ENCODE measurements around the gene CENPT. TPM values are rescaled to one million over a fixed set of nuclear protein-coding genes. Genes with fewer than 3 reads are reported as not detected.

The CENPT gene
- total and polyA plus RNA-seq, 2 of the 13 experiments (the other 11 are each of a cell fraction or from before 2014, with no cell fraction given) = 40.9 to 43.3 TPM

DNA sequence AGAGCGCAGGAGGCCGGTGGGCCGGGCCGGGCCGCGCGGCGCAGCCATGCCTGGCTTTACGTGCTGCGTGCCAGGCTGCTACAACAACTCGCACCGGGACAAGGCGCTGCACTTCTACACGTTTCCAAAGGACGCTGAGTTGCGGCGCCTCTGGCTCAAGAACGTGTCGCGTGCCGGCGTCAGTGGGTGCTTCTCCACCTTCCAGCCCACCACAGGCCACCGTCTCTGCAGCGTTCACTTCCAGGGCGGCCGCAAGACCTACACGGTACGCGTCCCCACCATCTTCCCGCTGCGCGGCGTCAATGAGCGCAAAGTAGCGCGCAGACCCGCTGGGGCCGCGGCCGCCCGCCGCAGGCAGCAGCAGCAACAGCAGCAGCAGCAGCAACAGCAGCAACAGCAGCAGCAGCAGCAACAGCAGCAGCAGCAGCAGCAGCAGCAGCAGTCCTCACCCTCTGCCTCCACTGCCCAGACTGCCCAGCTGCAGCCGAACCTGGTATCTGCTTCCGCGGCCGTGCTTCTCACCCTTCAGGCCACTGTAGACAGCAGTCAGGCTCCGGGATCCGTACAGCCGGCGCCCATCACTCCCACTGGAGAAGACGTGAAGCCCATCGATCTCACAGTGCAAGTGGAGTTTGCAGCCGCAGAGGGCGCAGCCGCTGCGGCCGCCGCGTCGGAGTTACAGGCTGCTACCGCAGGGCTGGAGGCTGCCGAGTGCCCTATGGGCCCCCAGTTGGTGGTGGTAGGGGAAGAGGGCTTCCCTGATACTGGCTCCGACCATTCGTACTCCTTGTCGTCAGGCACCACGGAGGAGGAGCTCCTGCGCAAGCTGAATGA is 4.8 kb downstream of the CENPT start (continued):
- TF ChIP-seq ZNF609 (CRISPR knock-in tag; IDR thresholded peaks at IDR 0.05; ENCODE audit: borderline replicate concordance) (no peak), SYNCRIP (IDR thresholded peaks at IDR 0.05; ENCODE audit: insufficient read depth, low read depth, low read length) (no peak), NCOA2 (CRISPR knock-in tag; IDR thresholded peaks at IDR 0.05) (0 out of 2 replicates have a peak, but pooled peaks have one; percentile 22), NR1H2 (CRISPR knock-in tag; IDR thresholded peaks at IDR 0.05; ENCODE audit: borderline replicate concordance, low read depth) (no peak), CENPX (CRISPR knock-in tag; IDR thresholded peaks at IDR 0.05) (no peak), ZNF331 (CRISPR knock-in tag; IDR thresholded peaks at IDR 0.05) (no peak; the same call in none of the 2 replicates), THYN1 (CRISPR knock-in tag; IDR thresholded peaks at IDR 0.05; ENCODE audit: borderline replicate concordance, low read depth) (no peak), PHF20 (CRISPR knock-in tag; IDR thresholded peaks at IDR 0.05) (no peak), ZNF503 (CRISPR knock-in tag; IDR thresholded peaks at IDR 0.05) (no peak), SOX6 (IDR thresholded peaks at IDR 0.05) (no peak), SOX6 (CRISPR knock-in tag; IDR thresholded peaks at IDR 0.05) (peak; percentile 69), FOSL1 (CRISPR knock-in tag; IDR thresholded peaks at IDR 0.05; ENCODE audit: borderline replicate concordance) (0 out of 2 replicates have a peak, but pooled peaks have one; percentile 29)
- TF ChIP-seq, protein P1, sequence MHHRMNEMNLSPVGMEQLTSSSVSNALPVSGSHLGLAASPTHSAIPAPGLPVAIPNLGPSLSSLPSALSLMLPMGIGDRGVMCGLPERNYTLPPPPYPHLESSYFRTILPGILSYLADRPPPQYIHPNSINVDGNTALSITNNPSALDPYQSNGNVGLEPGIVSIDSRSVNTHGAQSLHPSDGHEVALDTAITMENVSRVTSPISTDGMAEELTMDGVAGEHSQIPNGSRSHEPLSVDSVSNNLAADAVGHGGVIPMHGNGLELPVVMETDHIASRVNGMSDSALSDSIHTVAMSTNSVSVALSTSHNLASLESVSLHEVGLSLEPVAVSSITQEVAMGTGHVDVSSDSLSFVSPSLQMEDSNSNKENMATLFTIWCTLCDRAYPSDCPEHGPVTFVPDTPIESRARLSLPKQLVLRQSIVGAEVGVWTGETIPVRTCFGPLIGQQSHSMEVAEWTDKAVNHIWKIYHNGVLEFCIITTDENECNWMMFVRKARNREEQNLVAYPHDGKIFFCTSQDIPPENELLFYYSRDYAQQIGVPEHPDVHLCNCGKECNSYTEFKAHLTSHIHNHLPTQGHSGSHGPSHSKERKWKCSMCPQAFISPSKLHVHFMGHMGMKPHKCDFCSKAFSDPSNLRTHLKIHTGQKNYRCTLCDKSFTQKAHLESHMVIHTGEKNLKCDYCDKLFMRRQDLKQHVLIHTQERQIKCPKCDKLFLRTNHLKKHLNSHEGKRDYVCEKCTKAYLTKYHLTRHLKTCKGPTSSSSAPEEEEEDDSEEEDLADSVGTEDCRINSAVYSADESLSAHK (CRISPR knock-in tag; IDR thresholded peaks at IDR 0.05; ENCODE audit: borderline replicate concordance) = no peak
- TF ChIP-seq, protein P2, sequence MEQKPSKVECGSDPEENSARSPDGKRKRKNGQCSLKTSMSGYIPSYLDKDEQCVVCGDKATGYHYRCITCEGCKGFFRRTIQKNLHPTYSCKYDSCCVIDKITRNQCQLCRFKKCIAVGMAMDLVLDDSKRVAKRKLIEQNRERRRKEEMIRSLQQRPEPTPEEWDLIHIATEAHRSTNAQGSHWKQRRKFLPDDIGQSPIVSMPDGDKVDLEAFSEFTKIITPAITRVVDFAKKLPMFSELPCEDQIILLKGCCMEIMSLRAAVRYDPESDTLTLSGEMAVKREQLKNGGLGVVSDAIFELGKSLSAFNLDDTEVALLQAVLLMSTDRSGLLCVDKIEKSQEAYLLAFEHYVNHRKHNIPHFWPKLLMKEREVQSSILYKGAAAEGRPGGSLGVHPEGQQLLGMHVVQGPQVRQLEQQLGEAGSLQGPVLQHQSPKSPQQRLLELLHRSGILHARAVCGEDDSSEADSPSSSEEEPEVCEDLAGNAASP (CRISPR knock-in tag; IDR thresholded peaks at IDR 0.05; ENCODE audit: borderline replicate concordance) = peak; percentile 7; the same call in 1 of the 2 replicates
- TF ChIP-seq, protein P3, sequence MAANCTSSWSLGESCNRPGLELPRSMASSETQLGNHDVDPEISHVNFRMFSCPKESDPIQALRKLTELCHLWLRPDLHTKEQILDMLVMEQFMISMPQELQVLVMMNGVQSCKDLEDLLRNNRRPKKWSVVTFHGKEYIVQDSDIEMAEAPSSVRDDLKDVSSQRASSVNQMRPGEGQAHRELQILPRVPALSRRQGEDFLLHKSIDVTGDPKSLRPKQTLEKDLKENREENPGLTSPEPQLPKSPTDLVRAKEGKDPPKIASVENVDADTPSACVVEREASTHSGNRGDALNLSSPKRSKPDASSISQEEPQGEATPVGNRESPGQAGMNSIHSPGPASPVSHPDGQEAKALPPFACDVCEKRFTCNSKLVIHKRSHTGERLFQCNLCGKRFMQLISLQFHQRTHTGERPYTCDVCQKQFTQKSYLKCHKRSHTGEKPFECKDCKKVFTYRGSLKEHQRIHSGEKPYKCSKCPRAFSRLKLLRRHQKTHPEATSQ (CRISPR knock-in tag; IDR thresholded peaks at IDR 0.05; ENCODE audit: borderline replicate concordance) = no peak
